ENCODE data around the gene TPCN1. TPM values are rescaled to one million over a fixed set of nuclear protein-coding genes. Genes with fewer than 3 reads are reported as not detected.

TPCN1 gene
- total and polyA plus RNA-seq, 2 of the 8 experiments (the other 6 are each of a cell fraction or from before 2014, with no cell fraction given): 14.9 to 21.4 TPM

DNA sequence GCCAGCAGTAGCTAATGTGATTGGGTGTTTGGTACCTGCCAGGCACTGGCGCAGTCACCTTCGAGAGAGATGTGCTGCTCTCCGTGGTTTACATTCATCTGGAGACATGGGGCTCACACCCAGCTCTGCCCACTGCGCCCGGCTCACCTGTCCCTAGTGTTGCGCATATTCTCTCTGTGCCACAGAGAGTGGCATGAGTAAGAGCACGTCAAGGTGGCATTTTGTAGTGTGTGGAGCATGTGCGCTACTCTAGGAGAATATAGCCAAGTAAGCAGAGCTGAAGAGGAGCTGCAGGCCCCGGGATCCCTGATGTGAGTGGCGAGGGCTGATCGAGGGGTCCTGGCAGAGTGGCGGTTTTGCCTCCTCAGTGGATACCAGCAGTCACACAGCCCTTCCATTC lies 46.9 kb downstream of the TPCN1 start:
- H3K9me3 ChIP-seq (ENCODE audit: insufficient read depth in 2 of 2, low read depth in 1 of 2, low read length in 1 of 2): no peaks in the 10 kb centered on the region
- POLR2A ChIA-PET (ENCODE audit: partially characterized antibody): interaction anchor here (0.8 to 1.1 kb wide), 3 partner anchors 12 to 66 kb away, joined by 3 read pairs; no protein-coding TSS in a partner anchor
- 86% methylated on average over 12 of the region's 12 CpGs; no CpG with 5 or more reads in 1 of the 2 experiments for WGBS, 2 experiments (ENCODE audit: extremely low coverage in 1 of 2, insufficient coverage in 1 of 2, insufficient read length in 1 of 2, insufficient replicate concordance in 2 of 2, low coverage in 1 of 2, low lambda C conversion rate in 2 of 2, missing lambda C conversion rate in 1 of 2)
- no peak overlapping the region for H3K4me3 ChIP-seq (ENCODE audit: extremely low read depth in 1 of 4, insufficient read depth in 2 of 4, low read depth in 3 of 4, low read length in 4 of 4)
- H3K23me2 ChIP-seq (ENCODE audit: low read depth, low read length): no peaks in the 10 kb centered on the region
- H3K79me1 ChIP-seq (ENCODE audit: low read depth, low read length): no peaks in the 10 kb centered on the region
- no peak overlapping the region for H4K91ac ChIP-seq (replicated peaks; ENCODE audit: insufficient read length, low read length)
- H4K5ac ChIP-seq (ENCODE audit: insufficient read length, low read depth, low read length): no peak overlapping the region
- no peak overlapping the region for H2BK15ac ChIP-seq (ENCODE audit: low read length)
- no peak overlapping the region for H2BK12ac ChIP-seq (ENCODE audit: low read depth, low read length)
- no peak overlapping the region for H2BK20ac ChIP-seq (ENCODE audit: low read length)
- H3K27ac ChIP-seq (ENCODE audit: low read depth, low read length): no peak overlapping the region
- H3K56ac ChIP-seq (replicated peaks; ENCODE audit: insufficient read length, low read depth, low read length): no peak overlapping the region
- H4K20me1 ChIP-seq (replicated peaks in 1 of 2; ENCODE audit: control insufficient read depth in 1 of 2, insufficient read depth in 2 of 2, low read length in 2 of 2): peaks cover 0 to 4% of the 10 kb centered on the region in 2 experiments
- H2AFZ ChIP-seq (ENCODE audit: low read length): no peak overlapping the region
- FAIRE-seq (no peak), DNase-seq (ENCODE audit: low read depth in 1 of 2, low spot score in 2 of 2) (no peak)
- H3K23ac ChIP-seq (ENCODE audit: insufficient read length): no peak overlapping the region
- H3K36me3 ChIP-seq (ENCODE audit: control insufficient read depth in 2 of 4, insufficient read depth in 4 of 4, low read length in 3 of 4): no peaks in the 10 kb centered on the region; a peak in 1 of 8 replicates
- CTCF ChIA-PET (ENCODE audit: partially characterized antibody): interaction anchor here (0.7 kb wide), 1 partner anchor 53 kb away, joined by 3 read pairs; no protein-coding TSS in a partner anchor
- H3K9ac ChIP-seq (replicated peaks in 1 of 4; ENCODE audit: extremely low read depth in 1 of 4, low read depth in 3 of 4, low read length in 3 of 4): no peak overlapping the region
- H2BK5ac ChIP-seq (ENCODE audit: low read depth, low read length): no peak overlapping the region; the same call in 1 of the 2 replicates
- no peaks in the 10 kb centered on the region; a peak in 1 of 7 replicates for H3K4me1 ChIP-seq (replicated peaks in 1 of 4; ENCODE audit: control insufficient read depth in 3 of 4, insufficient read depth in 4 of 4, low read length in 3 of 4)
- H3K4me2 ChIP-seq (ENCODE audit: insufficient read depth in 1 of 2, low read depth in 2 of 2, low read length in 2 of 2): no peak overlapping the region
- no peak overlapping the region for H2AK5ac ChIP-seq (ENCODE audit: low read depth, low read length)
- H3K18ac ChIP-seq (ENCODE audit: extremely low read depth, low read length): no peak overlapping the region
- H3K27me3 ChIP-seq (replicated peaks in 1 of 4; ENCODE audit: control insufficient read depth in 3 of 4, extremely low read depth in 1 of 4, insufficient read depth in 3 of 4, low read length in 3 of 4): no peaks in the 10 kb centered on the region
- no peak overlapping the region for H3K4ac ChIP-seq (replicated peaks; ENCODE audit: insufficient read length, low read depth, low read length)
- H3K79me2 ChIP-seq (ENCODE audit: control insufficient read depth in 1 of 2, insufficient read depth in 2 of 2, low read length in 2 of 2): no peaks in the 10 kb centered on the region
- H3K14ac ChIP-seq (ENCODE audit: insufficient read length): no peak overlapping the region
- H4K8ac ChIP-seq (ENCODE audit: extremely low read depth, insufficient read depth, low read length): no peak overlapping the region
- H2BK120ac ChIP-seq (replicated peaks; ENCODE audit: low read depth, low read length): no peak overlapping the region
- TF ChIP-seq JUND (IDR thresholded peaks at IDR 0.05; ENCODE audit: low read length) (no peak), TAF1 (IDR thresholded peaks at IDR 0.05; ENCODE audit: low read depth, low read length) (no peak), TAF7 (optimal IDR thresholded peaks at IDR 0.05; ENCODE audit: borderline replicate concordance, low read depth, low read length) (no peak), SUZ12 (IDR thresholded peaks at IDR 0.05; ENCODE audit: low read length) (no peak), KDM4A (IDR thresholded peaks at IDR 0.05; ENCODE audit: low read depth, low read length, severe bottlenecking) (no peak), ZNF274 (IDR thresholded peaks at IDR 0.05; ENCODE audit: borderline replicate concordance, extremely low read depth, low read length) (no peak), BCL11A (IDR thresholded peaks at IDR 0.05; ENCODE audit: low read depth in 2 of 2, low read length in 2 of 2) (no peak), ASH2L (IDR thresholded peaks at IDR 0.05; ENCODE audit: low read length) (no peak), KDM1A (IDR thresholded peaks at IDR 0.05; ENCODE audit: borderline replicate concordance, low read length) (no peak), PHF8 (conservative IDR thresholded peaks at IDR 0.05; ENCODE audit: low read depth, low read length) (no peak), EP300 (IDR thresholded peaks at IDR 0.05; ENCODE audit: borderline replicate concordance in 1 of 2, low read depth in 2 of 2, low read length in 2 of 2) (no peak)
- TF ChIP-seq, protein P1, sequence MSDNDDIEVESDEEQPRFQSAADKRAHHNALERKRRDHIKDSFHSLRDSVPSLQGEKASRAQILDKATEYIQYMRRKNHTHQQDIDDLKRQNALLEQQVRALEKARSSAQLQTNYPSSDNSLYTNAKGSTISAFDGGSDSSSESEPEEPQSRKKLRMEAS (IDR thresholded peaks at IDR 0.05): no peak
- TF ChIP-seq, protein P2, sequence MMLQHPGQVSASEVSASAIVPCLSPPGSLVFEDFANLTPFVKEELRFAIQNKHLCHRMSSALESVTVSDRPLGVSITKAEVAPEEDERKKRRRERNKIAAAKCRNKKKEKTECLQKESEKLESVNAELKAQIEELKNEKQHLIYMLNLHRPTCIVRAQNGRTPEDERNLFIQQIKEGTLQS (IDR thresholded peaks at IDR 0.05; ENCODE audit: insufficient read depth, low read depth, low read length): no peak

Measured in H1 (cell line).